Esophagus (tissue), 2 donors: Measurements from ENCODE around the gene FAXDC2. TPM values are rescaled to one million over a fixed set of nuclear protein-coding genes. Genes with fewer than 3 reads are reported as not detected.
"Not testable (repeated sequence)": the region's sequence is repeated elsewhere in the genome, so short reads cannot be mapped to it uniquely, and the experiment has no call there.

ENCODE experiments used
- H3K27ac ChIP-seq, 2 donors: one replicate each; pipeline ENCODE4 v1.5.1; 2013; ENCODE audit warnings: low read depth in 2 of 2, mild to moderate bottlenecking in 2 of 2, inconsistent platforms in 1 of 2, low read length in 1 of 2, moderate library complexity in 1 of 2
- H3K27me3 ChIP-seq, 2 donors: one replicate each; pipeline ENCODE4 v1.6.1; 2013; ENCODE audit warnings: low read length in 2 of 2, control low read depth in 1 of 2, mild to moderate bottlenecking in 1 of 2; ENCODE audit not compliant: insufficient read depth in 2 of 2, control insufficient read depth in 1 of 2
- H3K36me3 ChIP-seq, 2 donors: one replicate each; pipeline ENCODE4 v1.6.1; 2013; ENCODE audit warnings: low read length in 1 of 2; ENCODE audit not compliant: control insufficient read depth in 2 of 2, insufficient read depth in 2 of 2
- H3K4me1 ChIP-seq, 2 donors: one replicate each; pipeline ENCODE4 v1.6.1; 2013; ENCODE audit warnings: low read length in 1 of 2; ENCODE audit not compliant: control insufficient read depth in 2 of 2, insufficient read depth in 2 of 2
- H3K4me3 ChIP-seq, 2 donors: one replicate each; pipeline ENCODE4 v1.5.1; 2013; ENCODE audit warnings: low read length in 2 of 2, mild to moderate bottlenecking in 2 of 2, low read depth in 1 of 2, moderate library complexity in 1 of 2
- H3K9me3 ChIP-seq, 2 donors: one replicate each; pipeline ENCODE4 v1.6.1; 2013; ENCODE audit warnings: mild to moderate bottlenecking in 2 of 2, low read depth in 1 of 2, low read length in 1 of 2, moderate library complexity in 1 of 2; ENCODE audit not compliant: control insufficient read depth in 2 of 2, insufficient read depth in 1 of 2
- WGBS, 2 donors: extraction: QIAGEN DNeasy Blood & Tissue Kit; methylation state at CpG; one replicate each; pipeline ENCODE4 v1.1.7; 2013; 5-methylcytosine and 5-hydroxymethylcytosine counted together
- polyA plus RNA-seq, 2 donors: library from polyadenylated mRNA; stranded (reverse); fragments of 200-250 nt; gene quantifications; one replicate each; pipeline ENCODE4 v1.2.3, GENCODE V29; 2013
- donor health status: healthy with polysubstance abuse.
- donor health status: Bipolar disorder and iron deficiency.

FAXDC2 gene
- polyA plus RNA-seq, 2 donors = 2.4 to 6.0 TPM

GRCh38 chr5:154849264-154849785, 1.1 kb downstream of the FAXDC2 start:
- Histone ChIP-seq H3K4me3 (peak overlapping the region in 1 of 2 donors; percentile 1), H3K4me1 (no peaks in the 10 kb centered on the region), H3K9me3 (no peaks in the 10 kb centered on the region), H3K27ac (no peak overlapping the region), H3K36me3 (no peaks in the 10 kb centered on the region), H3K27me3 (no peaks in the 10 kb centered on the region)
- 56 to 64% methylated on average over 6 of the region's 6 CpGs for WGBS, 2 donors

GRCh38 chr5:154844809-154845208, 5.6 kb downstream of the FAXDC2 start:
- H3K4me1 ChIP-seq = no peaks in the 10 kb centered on the region
- H3K9me3 ChIP-seq = no peaks in the 10 kb centered on the region
- no peaks in the 10 kb centered on the region for H3K27me3 ChIP-seq
- H3K27ac ChIP-seq = no peak overlapping the region
- H3K36me3 ChIP-seq = no peaks in the 10 kb centered on the region
- 74 to 83% methylated on average over 5 of the region's 5 CpGs for WGBS, 2 donors
- H3K4me3 ChIP-seq = no peak overlapping the region

- H3K27ac ChIP-seq = no peak overlapping the region
- no peaks in the 10 kb centered on the region for H3K4me1 ChIP-seq
- no peaks in the 10 kb centered on the region for H3K9me3 ChIP-seq
- H3K36me3 ChIP-seq = no peaks in the 10 kb centered on the region
- no peak overlapping the region for H3K4me3 ChIP-seq
- no peaks in the 10 kb centered on the region for H3K27me3 ChIP-seq
- 81 to 89% methylated on average over 6 of the region's 6 CpGs for WGBS, 2 donors
Measured at GRCh38 chr5:154842689-154843530, 7.5 kb downstream of the FAXDC2 start.

GRCh38 chr5:154841273-154841661, 9.1 kb downstream of the FAXDC2 start:
- Histone ChIP-seq H3K4me1 (no peaks in the 10 kb centered on the region), H3K27me3 (no peaks in the 10 kb centered on the region), H3K4me3 (no peak overlapping the region), H3K36me3 (peaks cover 0 to 3% of the 10 kb centered on the region in 2 donors), H3K27ac (no peak overlapping the region), H3K9me3 (no peaks in the 10 kb centered on the region)

GRCh38 chr5:154840435-154841272, 9.7 kb downstream of the FAXDC2 start:
- Histone ChIP-seq H3K4me1 (no peaks in the 10 kb centered on the region), H3K27ac (peak overlapping the region in 1 of 2 donors; percentile 4), H3K9me3 (no peaks in the 10 kb centered on the region), H3K36me3 (peaks cover 0 to 3% of the 10 kb centered on the region in 2 donors), H3K27me3 (no peaks in the 10 kb centered on the region), H3K4me3 (no peak overlapping the region)
- 81 to 83% methylated on average over 6 of the region's 6 CpGs for WGBS, 2 donors

DNA sequence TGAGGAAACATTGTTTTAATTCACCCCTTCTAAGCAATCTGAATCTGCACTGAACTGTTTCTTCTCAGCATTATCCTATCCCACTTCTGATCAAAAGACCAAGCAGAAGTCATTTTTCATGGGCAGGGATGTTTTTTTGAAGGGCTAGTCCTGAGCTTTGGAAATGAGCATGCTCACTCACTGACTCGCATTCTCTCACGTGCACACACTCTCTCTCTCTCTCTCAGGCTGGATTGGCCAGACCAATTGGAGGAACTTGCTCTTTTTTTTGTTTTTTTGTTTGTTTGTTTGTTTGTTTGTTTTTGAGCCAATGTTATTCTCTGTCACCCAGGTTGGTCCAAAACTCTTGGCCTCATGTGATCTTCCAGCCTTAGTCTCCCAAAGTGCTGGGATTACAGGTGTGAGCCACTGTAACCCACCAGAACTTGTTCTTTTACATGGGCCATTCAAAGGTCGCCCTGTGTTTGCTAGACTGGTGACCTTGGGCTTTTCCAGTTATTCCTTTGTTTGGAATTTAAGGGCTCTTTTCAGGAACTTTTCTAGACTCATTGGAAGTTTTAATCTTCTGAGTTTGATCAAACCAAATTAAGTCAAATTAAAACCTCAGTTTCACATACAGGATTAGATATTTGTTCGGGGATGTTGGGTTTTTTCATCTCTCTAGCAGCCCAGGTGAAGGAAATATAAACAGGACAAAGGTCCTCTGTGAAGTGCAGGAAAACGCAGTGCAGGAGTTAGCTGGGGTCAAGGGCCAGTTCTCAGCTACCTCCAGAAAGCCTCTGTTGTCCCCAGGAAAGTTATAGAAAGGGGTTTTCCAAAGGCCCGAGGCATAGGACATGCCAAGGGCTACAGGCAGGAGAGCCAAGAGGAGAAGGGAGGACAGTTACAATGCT, 13.1 kb downstream of the FAXDC2 start:
- Histone ChIP-seq H3K27me3 (no peaks in the 10 kb centered on the region), H3K36me3 (peaks cover 0 to 3% of the 10 kb centered on the region in 2 donors), H3K9me3 (no peaks in the 10 kb centered on the region), H3K4me1 (no peaks in the 10 kb centered on the region), H3K27ac (no peak overlapping the region), H3K4me3 (no peak overlapping the region)
- WGBS, 2 donors = 66 to 86% methylated on average over 6 of the region's 6 CpGs

GRCh38 chr5:154836225-154836624, 14.2 kb downstream of the FAXDC2 start:
- H3K27ac ChIP-seq = peak overlapping the region in 1 of 2 donors; percentile 6
- H3K4me3 ChIP-seq = no peak overlapping the region
- peaks cover 2 to 3% of the 10 kb centered on the region in 2 donors for H3K36me3 ChIP-seq
- WGBS, 2 donors = 86 to 88% methylated on average over 6 of the region's 6 CpGs
- no peaks in the 10 kb centered on the region for H3K9me3 ChIP-seq
- H3K4me1 ChIP-seq = no peaks in the 10 kb centered on the region
- no peaks in the 10 kb centered on the region for H3K27me3 ChIP-seq

GRCh38 chr5:154835701-154836052, 14.7 kb downstream of the FAXDC2 start:
- H3K4me3 ChIP-seq, H3K4me1 ChIP-seq, H3K36me3 ChIP-seq, H3K27me3 ChIP-seq, H3K9me3 ChIP-seq: not testable (repeated sequence)
- peak overlapping the region in 1 of 2 donors; percentile 6 for H3K27ac ChIP-seq
- WGBS, 2 donors = 73 to 76% methylated on average over 9 of the region's 9 CpGs

DNA sequence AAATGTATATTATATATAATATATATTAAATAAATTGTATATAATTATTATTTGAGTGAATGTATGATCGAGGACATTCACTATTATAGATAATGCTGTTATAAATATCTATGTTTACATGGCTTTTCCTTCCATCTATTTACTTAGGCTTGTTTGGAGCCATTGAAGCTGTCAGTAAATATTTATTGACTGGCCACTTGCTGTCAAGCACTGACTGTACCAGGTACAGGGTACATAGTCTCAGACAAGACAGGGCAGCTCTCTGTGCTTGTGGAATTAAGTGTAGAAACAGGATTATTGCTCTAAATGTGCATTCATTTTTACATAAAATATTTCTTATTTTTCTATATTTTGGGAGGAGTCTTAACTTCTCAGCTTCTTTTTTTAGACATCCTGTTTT, 16.4 kb downstream of the FAXDC2 start:
- WGBS, 2 donors = 61 to 89% methylated on average over 1 of the region's 1 CpG
- H3K4me1 ChIP-seq = peaks cover 0 to 9% of the 10 kb centered on the region in 2 donors
- H3K27ac ChIP-seq = no peak overlapping the region
- no peaks in the 10 kb centered on the region for H3K27me3 ChIP-seq
- peaks cover 6 to 9% of the 10 kb centered on the region in 2 donors for H3K36me3 ChIP-seq
- no peak overlapping the region for H3K4me3 ChIP-seq
- no peaks in the 10 kb centered on the region for H3K9me3 ChIP-seq
